Measurements from ENCODE around the gene ESCO1.

GRCh38 chr18:21602299-21602587 lies 1.7 kb upstream of the ESCO1 start:
- TF ChIP-seq POLR2A (IDR thresholded peaks at IDR 0.05) (no peak), CTCF (IDR thresholded peaks at IDR 0.05) (no peak)

All from right lobe of liver (tissue), 4 donors.